K562 (cell line): Measurements from ENCODE around the gene SPATC1L. TPM values are rescaled to one million over a fixed set of nuclear protein-coding genes. Genes with fewer than 3 reads are reported as not detected.

ENCODE experiments used
- ATF1 ChIP-seq, 2 experiments: fragments of 450-650 bp in 1 of 2; IDR thresholded peaks; 2 replicates each; pipeline ENCODE4 v1.6.1; 2016; ENCODE audit warnings: missing compliant biosample characterization in 1 of 2, missing genetic modification characterization in 1 of 2
- BRCA1 ChIP-seq, 2 experiments: fragments of 450-650 bp in 1 of 2; sonication (generic) in 1 of 2; formaldehyde crosslinking in 1 of 2; IDR thresholded peaks; 2 replicates each; pipeline versions ENCODE4 v1.5.0 to v1.6.1; 2017 to 2020; ENCODE audit warnings: mild to moderate bottlenecking in 1 of 2, missing genetic modification reagents in 1 of 2
- CREBBP ChIP-seq: IDR thresholded peaks from one replicate; pipeline ENCODE4 v1.6.1; 2012; ENCODE audit warnings: low read depth, mild to moderate bottlenecking, control low read depth, inconsistent platforms, low read length
- DPF2 ChIP-seq: fragments of 450-650 bp; IDR thresholded peaks from 2 replicates; pipeline ENCODE4 v1.6.1; 2016
- HEY1 ChIP-seq: fragments of 250-450 bp; sonication (Bioruptor Pico); IDR thresholded peaks from 2 replicates; pipeline ENCODE4 v1.5.0; 2020; ENCODE audit warnings: mild to moderate bottlenecking, moderate library complexity, borderline replicate concordance
- HNRNPUL1 ChIP-seq: fragments of 200-400 bp; formaldehyde crosslinking; IDR thresholded peaks from 2 replicates; pipeline ENCODE4 v1.6.1; 2017; ENCODE audit warnings: low read length
- ILF3 ChIP-seq: fragments of 450-650 bp; IDR thresholded peaks from 2 replicates; pipeline ENCODE4 v1.6.1; 2018; ENCODE audit warnings: antibody characterized with exemption, mild to moderate bottlenecking, moderate library complexity, borderline replicate concordance
- IRF9 ChIP-seq: fragments of 450-650 bp; IDR thresholded peaks from 2 replicates; pipeline ENCODE4 v1.6.1; 2016; ENCODE audit warnings: missing biosample characterization, missing genetic modification characterization
- KAT7 ChIP-seq: sonication (generic); formaldehyde crosslinking; IDR thresholded peaks from 2 replicates; pipeline ENCODE4 v1.8.0; 2022; ENCODE audit warnings: missing genetic modification reagents, mild to moderate bottlenecking, borderline replicate concordance
- MXD1 ChIP-seq: fragments of 250-450 bp; sonication (Bioruptor Pico); IDR thresholded peaks from 2 replicates; pipeline ENCODE4 v1.8.0; 2021; ENCODE audit warnings: borderline replicate concordance, mild to moderate bottlenecking, moderate library complexity; ENCODE audit not compliant: poor library complexity, severe bottlenecking
- NR1H2 ChIP-seq: sonication (generic); formaldehyde crosslinking; IDR thresholded peaks from 2 replicates; pipeline ENCODE4 v1.4.0; 2020; ENCODE audit warnings: mild to moderate bottlenecking, missing genetic modification reagents
- RAD51 ChIP-seq: fragments of 450-650 bp; IDR thresholded peaks from 2 replicates; pipeline ENCODE4 v1.7.1; 2016; ENCODE audit warnings: low read depth, mild to moderate bottlenecking, borderline replicate concordance
- RBBP5 ChIP-seq: fragments of 200-600 bp; sonication (generic); IDR thresholded peaks from 2 replicates; pipeline ENCODE4 v1.6.1; 2012; ENCODE audit warnings: borderline replicate concordance, mild to moderate bottlenecking, low read length, control low read depth, inconsistent platforms; ENCODE audit not compliant: insufficient read depth, poor library complexity, severe bottlenecking
- SRSF1 ChIP-seq: fragments of 200-400 bp; formaldehyde crosslinking; IDR thresholded peaks from 2 replicates; pipeline ENCODE4 v1.6.1; 2017; ENCODE audit warnings: mild to moderate bottlenecking, low read depth, low read length, moderate library complexity
- TBL1XR1 ChIP-seq, 2 experiments: IDR thresholded peaks; 2 replicates each; pipeline ENCODE4 v1.6.1; 2012; ENCODE audit warnings: improper control_type of control experiment in 2 of 2, low read length in 2 of 2, mild to moderate bottlenecking in 1 of 2
- TRIM28 ChIP-seq: fragments of 450-650 bp; IDR thresholded peaks from 2 replicates; pipeline ENCODE4 v1.6.1; 2017
- ZBTB11 ChIP-seq, 3 experiments: fragments of 200-800 bp in 1 of 3; fragments of 250-450 bp in 1 of 3; fragments of 450-650 bp in 1 of 3; sonication (Bioruptor Pico) in 1 of 3; sonication (Bioruptor generic) in 1 of 3; formaldehyde crosslinking in 1 of 3; IDR thresholded peaks; 2 replicates each; pipeline versions ENCODE4 v1.6.1 to v1.8.0; 2016 to 2022; ENCODE audit warnings: mild to moderate bottlenecking in 2 of 3, missing genetic modification characterization in 2 of 3, missing compliant biosample characterization in 1 of 3, moderate library complexity in 1 of 3
- ZNF12 ChIP-seq: sonication (generic); formaldehyde crosslinking; IDR thresholded peaks from 2 replicates; pipeline ENCODE4 v1.4.0; 2020; ENCODE audit warnings: mild to moderate bottlenecking, missing genetic modification reagents
- ZNF277 ChIP-seq: fragments of 250-450 bp; sonication (Bioruptor Pico); IDR thresholded peaks from 2 replicates; pipeline ENCODE4 v1.8.0; 2022; ENCODE audit warnings: inconsistent platforms, mild to moderate bottlenecking, moderate library complexity, borderline replicate concordance
- ZNF717 ChIP-seq: fragments of 250-450 bp; sonication (Bioruptor Pico); IDR thresholded peaks from 2 replicates; pipeline ENCODE4 v1.5.0; 2021
- polyA plus RNA-seq, 8 experiments: library from polyadenylated mRNA; depleted of rRNA in 4 of 8; stranded (reverse) in 5 of 8; unstranded in 3 of 8; fragments of >200 nt; fragmentation: Nextera tagmentation in 2 of 8; fragmentation: Illumina TruSeq in 1 of 8; extraction: Ambion mirVana in 2 of 8; extraction: Trizol in 1 of 8; gene quantifications; 2 replicates each; pipeline versions ENCODE4 v1.2.1 to v1.2.3, GENCODE V29; 2011 to 2014; ENCODE audit warnings: inconsistent platforms in 1 of 8, missing spikeins in 1 of 8
- total RNA-seq, 7 experiments: library from RNA; depleted of rRNA in 6 of 7; stranded (reverse); fragments of >200 nt in 6 of 7; fragmentation: Illumina TruSeq in 2 of 7; extraction: Trizol in 2 of 7; gene quantifications; 2 replicates each; pipeline versions ENCODE4 v1.2.1 to v1.2.3, GENCODE V29; 2011 to 2021; ENCODE audit warnings: low replicate concordance in 1 of 7

Gene SPATC1L
- total and polyA plus RNA-seq, 9 of the 15 experiments (the other 6 are each of a cell fraction or from before 2014, with no cell fraction given) = 0.14 to 121 (median 34.0) TPM; not detected in 1

GRCh38 chr21:46188226-46189212 lies 4.3 kb upstream of the SPATC1L start (continued):
- TF ChIP-seq ATF1 (CRISPR knock-in tag; IDR thresholded peaks at IDR 0.05) (no peak), ATF1 (tag; IDR thresholded peaks at IDR 0.05) (peak; percentile 70), HNRNPUL1 (no peak), ZNF12 (CRISPR knock-in tag) (no peak), ZNF277 (no peak), RBBP5 (no peak), ZNF717 (CRISPR knock-in tag) (no peak), KAT7 (CRISPR knock-in tag) (0 out of 2 replicates have a peak, but pooled peaks have one; percentile 17), SRSF1 (no peak), DPF2 (peak; percentile 93), IRF9 (tag) (no peak), ILF3 (no peak), ZBTB11 (CRISPR knock-in tag; IDR thresholded peaks at IDR 0.05) (0 out of 6 replicates have a peak, but pooled peaks of 1 of the 3 experiments have one; percentile 19), TBL1XR1 (IDR thresholded peaks at IDR 0.05; ENCODE audit: low read length in 2 of 2) (peak in 1 of 2 experiments; percentile 44; a peak in 1 of 4 replicates), HEY1 (CRISPR knock-in tag) (no peak), NR1H2 (CRISPR knock-in tag) (no peak), TRIM28 (no peak), BRCA1 (IDR thresholded peaks at IDR 0.05) (no peak), BRCA1 (CRISPR knock-in tag; IDR thresholded peaks at IDR 0.05) (no peak), MXD1 (no peak), CREBBP (no peak), RAD51 (0 out of 2 replicates have a peak, but pooled peaks have one; percentile 22)
